ENCODE data around the gene OR10H5.
"Not testable (repeated sequence)": the region's sequence is repeated elsewhere in the genome, so short reads cannot be mapped to it uniquely, and the experiment has no call there.

Gene OR10H5

DNA sequence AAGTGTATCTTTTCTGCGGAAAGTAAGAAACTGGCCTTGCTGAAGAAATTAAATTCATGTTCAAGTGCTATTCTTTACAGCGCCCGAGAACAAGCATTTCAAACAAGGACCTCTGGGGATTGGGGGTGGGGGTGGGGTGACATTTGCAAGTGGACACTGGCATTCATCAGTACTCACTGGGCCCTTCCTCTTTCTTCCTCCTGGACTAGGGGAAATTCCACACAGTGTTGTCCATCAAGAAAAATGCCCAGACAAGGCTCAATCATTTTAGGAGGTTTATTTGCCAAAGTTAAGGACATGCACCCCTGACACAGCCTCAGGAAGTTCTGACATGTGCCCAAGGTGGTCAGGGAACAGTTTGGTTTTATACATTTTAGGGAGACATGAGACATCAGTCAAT is 50.9 kb downstream of the OR10H5 start:
- ChIA-PET CTCF (no interaction called here), POLR2A (no interaction called here)
- TF ChIP-seq FOXM1 (IDR thresholded peaks at IDR 0.05; ENCODE audit: borderline replicate concordance), result no peak
- no peak for TF ChIP-seq BHLHE40 (IDR thresholded peaks at IDR 0.05; ENCODE audit: borderline replicate concordance)
- no peak for TF ChIP-seq SP1 (IDR thresholded peaks at IDR 0.05)
- TF ChIP-seq PKNOX1 (IDR thresholded peaks at IDR 0.05), result no peak
- TF ChIP-seq L3MBTL2 (conservative IDR thresholded peaks at IDR 0.05), result no peak
- no peak for TF ChIP-seq ARNT (IDR thresholded peaks at IDR 0.05)
- TF ChIP-seq HDGF (IDR thresholded peaks at IDR 0.05; ENCODE audit: borderline replicate concordance), result no peak
- TF ChIP-seq FOXK2 (IDR thresholded peaks at IDR 0.05), result no peak
- TF ChIP-seq LEF1 (IDR thresholded peaks at IDR 0.05; ENCODE audit: borderline replicate concordance), result no peak
- no peak for TF ChIP-seq TARDBP (IDR thresholded peaks at IDR 0.05)
- TF ChIP-seq CTBP1 (IDR thresholded peaks at IDR 0.05; ENCODE audit: borderline replicate concordance), result no peak
- no peak for TF ChIP-seq FOXA1 (IDR thresholded peaks at IDR 0.05)
- no peak for TF ChIP-seq NFRKB (IDR thresholded peaks at IDR 0.05)
- no peak for TF ChIP-seq SUZ12 (IDR thresholded peaks at IDR 0.05)
- TF ChIP-seq ZNF384 (IDR thresholded peaks at IDR 0.05), result no peak
- no peak for TF ChIP-seq ELF4 (IDR thresholded peaks at IDR 0.05)
- no peak for DNase-seq (ENCODE audit: extremely low spot score)

GRCh38 chr19:15839888-15840287 is 52.4 kb downstream of the OR10H5 start:
- POLR2A ChIA-PET; DNase-seq (ENCODE audit: extremely low spot score); CTCF ChIA-PET: not testable (repeated sequence)

DNA sequence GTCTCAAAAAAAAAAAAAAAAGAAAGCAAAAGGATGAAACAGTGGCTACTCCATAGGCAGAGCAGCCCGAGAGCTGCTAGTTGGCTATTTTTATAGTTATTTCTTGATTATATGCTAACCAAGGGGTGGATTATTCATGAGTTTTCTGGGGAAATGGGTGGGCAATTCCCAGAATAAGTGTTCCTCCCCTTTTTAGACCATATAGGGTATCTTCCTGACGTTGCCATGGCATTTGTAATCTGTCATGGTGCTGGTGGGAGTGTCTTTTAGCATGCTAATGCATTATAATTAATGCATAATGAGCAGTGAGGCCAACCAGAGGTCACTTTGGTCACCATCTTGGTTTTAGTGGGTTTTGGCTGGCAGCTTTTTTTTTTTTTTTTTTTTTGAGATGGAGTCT is 53.4 kb downstream of the OR10H5 start:
- POLR2A ChIA-PET, result no interaction called here
- CTCF ChIA-PET, result no interaction called here
- no peak for DNase-seq (ENCODE audit: extremely low spot score)
- TF ChIP-seq PKNOX1 (IDR thresholded peaks at IDR 0.05) (no peak), FOXA1 (IDR thresholded peaks at IDR 0.05) (no peak), SUZ12 (IDR thresholded peaks at IDR 0.05) (no peak), ZNF384 (IDR thresholded peaks at IDR 0.05) (no peak), FOXM1 (IDR thresholded peaks at IDR 0.05; ENCODE audit: borderline replicate concordance) (no peak), TARDBP (IDR thresholded peaks at IDR 0.05) (no peak), L3MBTL2 (conservative IDR thresholded peaks at IDR 0.05) (no peak), BHLHE40 (IDR thresholded peaks at IDR 0.05; ENCODE audit: borderline replicate concordance) (no peak), FOXK2 (IDR thresholded peaks at IDR 0.05) (no peak), SP1 (IDR thresholded peaks at IDR 0.05) (no peak), NFRKB (IDR thresholded peaks at IDR 0.05) (no peak), HDGF (IDR thresholded peaks at IDR 0.05; ENCODE audit: borderline replicate concordance) (no peak), CTBP1 (IDR thresholded peaks at IDR 0.05; ENCODE audit: borderline replicate concordance) (no peak), LEF1 (IDR thresholded peaks at IDR 0.05; ENCODE audit: borderline replicate concordance) (no peak), ELF4 (IDR thresholded peaks at IDR 0.05) (no peak), ARNT (IDR thresholded peaks at IDR 0.05) (no peak)

GRCh38 chr19:15841875-15842569 is 54.6 kb downstream of the OR10H5 start:
- ChIA-PET POLR2A (no interaction called here), CTCF (interaction anchor here (0.5 kb wide), 1 partner anchor 840 kb away, joined by 3 read pairs; no protein-coding TSS in a partner anchor)
- TF ChIP-seq SUZ12 (IDR thresholded peaks at IDR 0.05) (no peak), NFRKB (IDR thresholded peaks at IDR 0.05) (no peak), BHLHE40 (IDR thresholded peaks at IDR 0.05; ENCODE audit: borderline replicate concordance) (no peak), FOXK2 (IDR thresholded peaks at IDR 0.05) (no peak), ARNT (IDR thresholded peaks at IDR 0.05) (no peak), FOXM1 (IDR thresholded peaks at IDR 0.05; ENCODE audit: borderline replicate concordance) (no peak), LEF1 (IDR thresholded peaks at IDR 0.05; ENCODE audit: borderline replicate concordance) (no peak)
- DNase-seq (ENCODE audit: extremely low spot score), result no peak

DNA sequence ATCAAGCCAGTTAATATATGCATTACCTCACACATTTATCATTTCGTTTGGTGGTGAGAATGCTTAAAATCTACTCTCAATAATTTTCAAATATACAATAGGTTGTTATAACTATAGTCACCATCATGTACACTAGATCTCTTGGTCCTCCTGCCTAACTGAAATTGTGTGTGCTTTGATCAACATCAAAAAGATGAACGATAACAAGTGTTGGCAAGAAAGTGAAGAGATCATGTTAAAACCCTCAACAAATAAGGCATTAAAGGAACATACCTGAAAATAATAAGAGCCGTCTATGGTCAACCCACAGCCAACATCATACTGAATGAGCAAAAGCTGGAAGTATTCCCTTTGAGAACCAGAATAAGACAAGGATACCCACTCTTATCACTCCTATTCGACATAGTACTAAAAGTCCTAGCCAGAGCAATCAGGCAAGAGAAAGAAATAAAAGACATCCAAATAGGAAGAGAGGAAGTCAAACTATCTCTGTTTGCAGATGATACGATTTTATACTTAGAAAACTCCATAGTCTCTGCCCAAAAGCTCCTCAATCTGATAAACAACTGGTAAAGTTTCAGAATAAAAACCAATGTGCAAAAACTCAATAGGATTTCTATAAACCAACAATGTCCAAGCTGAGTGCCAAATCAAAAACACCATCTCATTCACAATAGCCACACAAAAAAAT is 55.9 kb downstream of the OR10H5 start:
- TF ChIP-seq CTBP1 (IDR thresholded peaks at IDR 0.05; ENCODE audit: borderline replicate concordance), result no peak
- no peak for TF ChIP-seq TARDBP (IDR thresholded peaks at IDR 0.05)
- no peak for TF ChIP-seq PKNOX1 (IDR thresholded peaks at IDR 0.05)
- TF ChIP-seq ELF4 (IDR thresholded peaks at IDR 0.05), result no peak
- TF ChIP-seq ARNT (IDR thresholded peaks at IDR 0.05), result no peak
- TF ChIP-seq SP1 (IDR thresholded peaks at IDR 0.05), result no peak
- no peak for TF ChIP-seq SUZ12 (IDR thresholded peaks at IDR 0.05)
- no peak for TF ChIP-seq NFRKB (IDR thresholded peaks at IDR 0.05)
- no peak for TF ChIP-seq FOXK2 (IDR thresholded peaks at IDR 0.05)
- TF ChIP-seq FOXA1 (IDR thresholded peaks at IDR 0.05), result no peak
- TF ChIP-seq ZNF384 (IDR thresholded peaks at IDR 0.05), result no peak
- no peak for TF ChIP-seq L3MBTL2 (conservative IDR thresholded peaks at IDR 0.05)
- POLR2A ChIA-PET, result no interaction called here
- CTCF ChIA-PET, result no interaction called here
- DNase-seq (ENCODE audit: extremely low spot score), result no peak

DNA sequence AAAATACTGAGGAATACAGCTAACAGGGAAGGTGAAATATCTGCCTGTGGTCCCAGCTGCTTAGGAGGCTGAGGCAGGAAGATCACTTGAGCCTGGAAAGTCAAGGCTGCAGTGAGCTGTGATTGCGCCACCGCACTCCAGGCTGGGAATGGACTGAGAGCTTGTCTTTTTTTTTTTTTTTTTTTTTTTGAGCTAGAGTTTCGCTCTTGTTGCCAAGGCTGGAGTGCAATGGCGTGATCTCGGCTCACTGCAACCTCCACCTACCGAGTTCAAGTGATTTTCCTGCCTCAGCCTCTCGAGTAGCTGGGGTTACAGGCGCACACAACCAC is 56.4 kb downstream of the OR10H5 start:
- DNase-seq (ENCODE audit: extremely low spot score); CTCF ChIA-PET; POLR2A ChIA-PET: not testable (repeated sequence)

All from HEK293T (cell line).